Mucosa of rectum (tissue), 2 donors: Measurements from ENCODE around the gene INPP5D.

ENCODE experiments used
- H3K27ac ChIP-seq, 2 donors: one replicate each; pipeline ENCODE4 v1.7.0; 2013; ENCODE audit warnings: inconsistent platforms in 2 of 2, low read depth in 2 of 2, low read length in 2 of 2
- H3K27me3 ChIP-seq, 2 donors: one replicate each; pipeline ENCODE4 v1.7.0; 2013; ENCODE audit warnings: low read length in 2 of 2; ENCODE audit not compliant: control insufficient read depth in 2 of 2, insufficient read depth in 2 of 2
- H3K36me3 ChIP-seq, 2 donors: one replicate each; pipeline ENCODE4 v1.7.0; 2013; ENCODE audit warnings: low read length in 2 of 2; ENCODE audit not compliant: control insufficient read depth in 2 of 2, insufficient read depth in 2 of 2
- H3K4me1 ChIP-seq, 2 donors: one replicate each; pipeline ENCODE4 v1.7.0; 2013; ENCODE audit warnings: low read length in 2 of 2, mild to moderate bottlenecking in 1 of 2; ENCODE audit not compliant: control insufficient read depth in 2 of 2, insufficient read depth in 2 of 2
- H3K4me3 ChIP-seq, 2 donors: one replicate each; pipeline ENCODE4 v1.7.0; 2013; ENCODE audit warnings: low read length in 2 of 2
- H3K9ac ChIP-seq, 2 donors: one replicate each; pipeline ENCODE4 v1.7.0; 2013; ENCODE audit warnings: low read length in 2 of 2, low read depth in 1 of 2, mild to moderate bottlenecking in 1 of 2
- H3K9me3 ChIP-seq, 2 donors: one replicate each; pipeline ENCODE4 v1.7.0; 2013; ENCODE audit warnings: low read length in 2 of 2; ENCODE audit not compliant: control insufficient read depth in 2 of 2
- donor health status: healthy.
- donor health status: Normal muscosa, but diverticular disease.

INPP5D gene

DNA sequence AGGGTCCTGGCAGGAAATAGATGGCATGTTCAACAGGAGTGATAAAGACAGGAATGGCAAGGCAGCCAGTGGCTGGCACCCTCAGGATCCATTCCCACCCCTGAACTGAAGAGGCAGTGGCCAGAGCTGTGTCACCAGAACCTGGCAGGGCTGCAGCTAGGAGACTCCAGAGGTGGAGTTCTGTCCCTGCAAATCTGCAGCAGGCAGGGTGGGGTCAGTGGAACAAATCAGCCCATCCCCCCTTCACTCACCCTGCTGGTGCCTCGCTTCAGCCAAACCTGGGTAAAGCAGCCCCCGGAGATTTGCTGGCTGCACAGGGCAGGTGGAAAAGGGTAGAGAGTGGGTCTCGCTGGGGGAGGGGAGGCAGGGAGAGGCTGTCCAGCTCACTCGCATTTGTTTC lies 12.7 kb downstream of the INPP5D start:
- H3K9me3 ChIP-seq = peaks cover 0 to 4% of the 10 kb centered on the region in 2 donors
- no peak overlapping the region for H3K4me3 ChIP-seq
- no peak overlapping the region for H3K9ac ChIP-seq
- no peaks in the 10 kb centered on the region for H3K27me3 ChIP-seq
- H3K4me1 ChIP-seq = peaks cover 14 to 21% of the 10 kb centered on the region in 2 donors
- H3K27ac ChIP-seq = no peak overlapping the region
- no peaks in the 10 kb centered on the region for H3K36me3 ChIP-seq

DNA sequence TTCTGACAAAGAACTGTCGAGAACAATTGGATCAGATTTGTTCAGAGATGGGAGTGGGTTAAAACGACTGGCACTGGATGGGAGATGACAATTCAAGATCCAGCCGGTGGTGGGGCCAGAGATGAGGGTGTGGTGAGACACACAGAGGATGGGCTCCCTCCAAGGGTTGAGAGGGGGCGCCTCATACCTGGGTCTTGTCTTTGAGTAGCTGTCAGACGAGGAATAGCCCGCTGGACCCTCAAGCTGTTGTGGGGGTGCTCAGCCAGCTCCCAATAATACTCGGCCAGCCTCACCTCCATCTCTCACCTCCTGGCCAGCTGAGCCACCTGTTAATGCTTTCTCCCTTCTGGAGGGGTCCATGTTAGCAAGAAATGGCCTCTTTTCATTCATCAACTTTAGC lies 14.0 kb downstream of the INPP5D start:
- H3K27ac ChIP-seq = no peak overlapping the region
- H3K4me3 ChIP-seq = no peak overlapping the region

DNA sequence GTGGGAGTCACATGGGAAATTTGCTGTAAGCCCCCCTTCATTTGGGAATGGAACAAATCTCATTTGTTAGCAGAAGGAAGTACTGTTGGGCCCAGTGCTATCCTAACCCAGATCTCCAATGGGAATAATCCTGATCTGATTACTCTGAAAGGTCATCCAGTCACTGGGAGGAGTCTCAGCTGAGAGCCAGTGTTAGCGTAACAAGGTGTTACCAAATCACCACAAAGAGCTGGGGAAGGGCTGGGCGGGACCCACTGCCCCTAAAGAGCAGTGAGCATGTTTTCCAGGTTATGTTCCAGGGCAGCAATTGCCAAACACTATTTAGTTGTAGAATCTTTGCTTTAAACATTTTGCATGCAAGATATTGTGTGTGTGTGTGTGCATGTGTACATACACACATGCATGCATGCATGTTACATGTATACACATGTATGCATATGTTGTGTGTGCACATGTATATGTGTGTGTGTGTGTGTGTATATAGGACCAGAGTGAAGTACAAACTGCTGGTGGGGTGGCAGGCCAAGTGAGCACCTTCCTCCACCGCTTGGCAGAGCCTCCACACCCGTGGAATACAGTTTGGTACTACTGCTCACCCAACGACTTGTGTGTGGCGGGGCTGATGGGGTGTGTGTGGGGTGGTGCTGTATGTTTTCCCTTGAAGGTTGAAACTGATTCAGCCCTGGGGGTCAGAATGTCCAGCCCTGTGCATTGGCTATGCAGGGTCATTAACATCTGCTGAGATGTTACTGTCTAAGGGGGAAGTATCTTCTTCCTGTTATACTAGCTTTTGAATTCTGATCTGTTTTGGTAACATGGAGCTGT lies 15.2 kb downstream of the INPP5D start:
- Histone ChIP-seq H3K27me3 (no peaks in the 10 kb centered on the region), H3K36me3 (no peaks in the 10 kb centered on the region), H3K4me1 (peaks cover 14 to 21% of the 10 kb centered on the region in 2 donors), H3K27ac (peak overlapping the region; percentile 50 to 75), H3K9ac (no peak overlapping the region), H3K4me3 (peak overlapping the region in 1 of 2 donors; percentile 5), H3K9me3 (peaks cover 0 to 4% of the 10 kb centered on the region in 2 donors)

More for the DNA sequence above, 14.0 kb downstream of the INPP5D start:
- H3K27me3 ChIP-seq = no peaks in the 10 kb centered on the region
- H3K36me3 ChIP-seq = no peaks in the 10 kb centered on the region
- H3K4me1 ChIP-seq = peaks cover 14 to 21% of the 10 kb centered on the region in 2 donors
- H3K9me3 ChIP-seq = peaks cover 0 to 4% of the 10 kb centered on the region in 2 donors
- no peak overlapping the region for H3K9ac ChIP-seq

DNA sequence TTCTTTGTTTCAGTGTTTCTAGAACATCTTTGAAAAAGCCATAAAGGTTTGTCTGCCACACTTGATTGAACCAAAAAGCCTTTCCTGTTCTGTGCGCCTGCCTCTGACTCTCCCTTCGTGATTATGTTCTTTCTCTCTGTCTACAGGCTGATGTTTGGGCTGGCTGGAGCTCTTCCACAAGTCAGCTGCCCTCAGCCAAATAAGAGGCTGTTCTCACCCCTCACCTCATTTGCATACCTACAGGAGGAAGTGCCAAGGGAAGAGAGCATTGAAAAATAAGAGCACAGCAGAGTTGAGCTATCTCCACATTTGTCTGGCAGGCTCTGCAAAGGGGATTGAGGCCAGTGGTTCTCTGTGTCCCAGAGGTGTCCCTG lies 15.8 kb downstream of the INPP5D start:
- H3K27ac ChIP-seq = peak overlapping the region; percentile 50 to 75
- peak overlapping the region in 1 of 2 donors; percentile 10 for H3K4me3 ChIP-seq
- H3K36me3 ChIP-seq = peaks cover 0 to 3% of the 10 kb centered on the region in 2 donors
- H3K9me3 ChIP-seq = peaks cover 0 to 4% of the 10 kb centered on the region in 2 donors
- H3K9ac ChIP-seq = peak overlapping the region in 1 of 2 donors; percentile 15
- H3K4me1 ChIP-seq = peaks cover 14 to 27% of the 10 kb centered on the region in 2 donors
- no peaks in the 10 kb centered on the region for H3K27me3 ChIP-seq

DNA sequence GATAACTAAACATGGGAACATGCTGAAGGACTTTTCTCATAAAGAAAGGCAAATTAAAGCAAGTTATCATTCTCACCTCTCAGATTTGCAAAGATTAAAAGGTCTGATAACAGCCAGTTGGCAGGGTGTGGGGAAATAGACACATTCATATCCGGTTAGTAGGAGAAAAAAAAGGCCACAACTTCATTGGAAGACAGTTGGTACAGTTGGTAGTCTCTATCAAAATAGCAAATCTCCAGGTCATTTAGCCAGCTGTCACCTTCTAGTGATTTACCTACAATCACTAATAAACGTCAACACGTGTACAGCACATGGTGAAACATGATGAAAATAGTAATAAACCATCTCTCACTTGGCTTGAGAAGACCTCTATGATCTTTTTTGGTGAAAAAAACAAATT lies 16.6 kb downstream of the INPP5D start:
- Histone ChIP-seq H3K4me3 (no peak overlapping the region), H3K4me1 (peaks cover 14 to 33% of the 10 kb centered on the region in 2 donors), H3K27ac (peak overlapping the region in 1 of 2 donors; percentile 75), H3K27me3 (no peaks in the 10 kb centered on the region), H3K36me3 (peaks cover 0 to 3% of the 10 kb centered on the region in 2 donors), H3K9ac (no peak overlapping the region), H3K9me3 (peaks cover 0 to 3% of the 10 kb centered on the region in 2 donors)

DNA sequence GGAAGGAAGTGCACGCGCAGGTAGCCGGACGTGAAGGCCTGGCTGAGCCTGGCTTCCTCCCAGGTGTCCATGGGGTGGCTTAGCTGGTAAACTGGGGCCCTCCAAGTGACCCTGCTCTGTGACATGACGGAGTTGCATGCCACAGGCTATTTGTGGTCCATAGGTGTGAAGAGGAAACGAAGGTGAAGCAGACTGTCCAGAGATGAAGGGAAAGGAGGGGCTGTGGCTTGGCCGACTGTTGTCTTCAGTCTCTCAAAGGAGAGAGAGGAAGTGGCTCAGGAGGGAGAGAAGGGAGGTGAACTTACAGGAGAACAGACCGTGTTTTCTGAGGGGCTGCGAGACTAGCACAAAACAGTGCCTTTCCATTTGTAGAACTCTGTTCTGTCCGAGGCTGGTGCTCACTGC lies 19.3 kb downstream of the INPP5D start:
- H3K27ac ChIP-seq = peak overlapping the region; percentile 49 to 71
- H3K36me3 ChIP-seq = peaks cover 0 to 3% of the 10 kb centered on the region in 2 donors
- no peaks in the 10 kb centered on the region for H3K27me3 ChIP-seq
- peak overlapping the region in 1 of 2 donors; percentile 13 for H3K4me3 ChIP-seq
- no peak overlapping the region for H3K9ac ChIP-seq
- peaks cover 25 to 48% of the 10 kb centered on the region in 2 donors for H3K4me1 ChIP-seq
- no peaks in the 10 kb centered on the region for H3K9me3 ChIP-seq

DNA sequence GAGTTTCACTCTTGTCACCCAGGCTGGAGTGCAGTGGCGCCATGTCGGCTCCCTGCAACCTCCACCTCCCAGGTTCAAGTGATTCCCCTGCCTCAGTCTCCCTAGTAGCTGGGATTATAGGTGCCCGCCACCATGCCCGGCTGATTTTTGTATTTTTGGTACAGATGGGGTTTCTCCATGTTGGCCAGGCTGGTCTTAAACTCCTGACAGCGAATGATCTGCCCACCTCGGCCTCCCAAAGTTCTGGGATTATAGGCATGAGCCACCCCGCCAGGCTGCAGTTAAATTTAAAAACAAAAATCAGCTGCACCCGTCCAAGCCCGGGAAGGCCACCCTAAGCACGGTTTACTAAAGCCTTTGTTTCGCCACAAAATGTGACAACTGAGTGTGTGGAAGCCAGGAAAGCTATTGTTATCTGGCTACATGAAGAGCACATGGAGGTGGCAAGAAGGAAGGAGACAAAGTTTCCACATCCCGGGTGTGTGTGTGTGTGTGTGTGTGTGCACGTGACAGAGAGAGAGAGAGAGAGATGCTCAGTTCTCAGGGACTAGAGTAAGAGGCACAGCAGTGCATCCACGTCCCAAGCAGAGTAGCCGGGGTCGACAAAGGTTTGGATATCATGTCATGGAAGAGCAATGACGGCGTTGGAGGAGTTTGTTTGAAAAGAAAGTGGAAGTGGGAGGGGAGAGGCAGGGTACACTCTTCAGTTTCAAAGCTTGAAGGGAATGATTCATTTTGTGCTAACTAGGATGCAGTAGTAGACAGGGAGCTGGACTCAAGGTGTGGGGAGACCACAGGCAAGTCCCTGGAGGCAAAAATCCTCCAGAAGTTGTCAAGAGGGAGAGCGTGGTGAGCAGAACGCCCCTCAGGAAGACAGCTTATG lies 20.1 kb downstream of the INPP5D start:
- Histone ChIP-seq H3K4me3 (peak overlapping the region in 1 of 2 donors; percentile 3), H3K36me3 (peaks cover 0 to 3% of the 10 kb centered on the region in 2 donors), H3K9ac (peak overlapping the region in 1 of 2 donors; percentile 32), H3K27ac (peak overlapping the region in 1 of 2 donors; percentile 79), H3K4me1 (peaks cover 25 to 43% of the 10 kb centered on the region in 2 donors), H3K27me3 (no peaks in the 10 kb centered on the region), H3K9me3 (no peaks in the 10 kb centered on the region)

DNA sequence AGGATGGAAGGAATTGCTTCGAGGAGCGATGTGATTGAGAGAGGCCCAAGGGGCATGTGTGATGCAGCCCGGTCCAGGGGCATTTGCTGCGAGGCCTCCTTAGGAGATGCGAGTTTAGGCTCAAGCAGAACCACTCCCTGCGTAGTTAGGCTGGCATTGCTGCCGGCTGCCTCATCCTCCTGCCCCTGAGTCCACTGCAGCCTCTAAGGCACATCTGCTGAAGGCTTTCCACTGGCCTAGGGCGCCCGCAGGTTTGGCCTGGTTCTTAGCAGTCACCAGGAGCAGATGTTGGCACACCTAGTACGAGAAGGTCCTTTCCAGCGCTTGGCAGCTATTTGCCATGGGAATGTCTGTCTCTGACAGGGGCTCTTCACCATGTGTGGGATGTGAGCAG lies 20.7 kb downstream of the INPP5D start:
- Histone ChIP-seq H3K9me3 (no peaks in the 10 kb centered on the region), H3K4me1 (peaks cover 20 to 37% of the 10 kb centered on the region in 2 donors), H3K27me3 (no peaks in the 10 kb centered on the region), H3K27ac (peak overlapping the region in 1 of 2 donors; percentile 79), H3K36me3 (peaks cover 0 to 3% of the 10 kb centered on the region in 2 donors), H3K9ac (no peak overlapping the region), H3K4me3 (peak overlapping the region in 1 of 2 donors; percentile 3)

DNA sequence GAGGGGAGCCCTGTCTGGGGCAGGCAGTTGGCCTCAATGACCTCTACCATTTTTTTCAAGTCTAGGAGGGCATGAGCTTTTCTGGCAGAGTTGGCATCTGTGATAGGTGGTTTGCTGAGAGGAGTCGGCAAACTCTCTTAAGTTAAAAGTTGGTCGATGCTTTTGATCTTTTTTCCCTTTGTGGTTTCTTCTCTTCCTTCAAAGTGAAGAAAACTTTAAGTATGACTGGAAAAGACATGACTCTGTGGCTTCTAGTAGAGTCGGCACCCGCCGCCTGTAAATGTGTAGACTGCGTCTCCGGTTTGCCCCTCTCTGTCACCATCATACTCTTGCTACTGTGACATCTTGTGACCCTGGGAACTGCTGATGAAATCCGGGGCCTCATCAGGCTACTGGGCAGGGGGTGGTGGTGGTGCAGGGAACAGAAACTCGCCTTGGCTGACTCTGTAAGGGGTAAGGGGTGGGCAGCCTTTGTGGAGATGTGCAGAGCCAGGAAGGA lies 21.1 kb downstream of the INPP5D start:
- H3K9me3 ChIP-seq = no peaks in the 10 kb centered on the region

More for the DNA sequence above, 21.1 kb downstream of the INPP5D start:
- no peaks in the 10 kb centered on the region for H3K27me3 ChIP-seq
- H3K4me3 ChIP-seq = no peak overlapping the region
- H3K4me1 ChIP-seq = peaks cover 16 to 33% of the 10 kb centered on the region in 2 donors
- peaks cover 0 to 3% of the 10 kb centered on the region in 2 donors for H3K36me3 ChIP-seq
- no peak overlapping the region for H3K9ac ChIP-seq
- peak overlapping the region; percentile 76 to 79 for H3K27ac ChIP-seq
